Naive B cell (primary cell): ENCODE data around the gene THSD4. TPM values are rescaled to one million over a fixed set of nuclear protein-coding genes. Genes with fewer than 3 reads are reported as not detected.

Experiments
- ATAC-seq, 2 donors: fragments of 150-1000 bp; cut with Tn5 transposase; 2 replicates each; pipeline ENCODE4 v1.10.0; 2021; ENCODE audit warnings: low read depth in 2 of 2, mild to moderate bottlenecking in 2 of 2, moderate library complexity in 2 of 2
- DNase-seq: peaks from one replicate; pipeline ENCODE4 v3.0.0; 2022
- H3K27ac Mint-ChIP-seq, 6 donors: one replicate each; pipeline ENCODE4 v1.8.0; 2020 to 2022; ENCODE audit warnings: mild to moderate bottlenecking in 6 of 6, mixed read lengths in 6 of 6, moderate library complexity in 5 of 6, inconsistent platforms in 2 of 6
- H3K27me3 Mint-ChIP-seq, 3 donors: one replicate each; pipeline ENCODE4 v1.8.0; 2021 to 2022; ENCODE audit warnings: mixed read lengths in 3 of 3, mild to moderate bottlenecking in 1 of 3
- H3K36me3 Mint-ChIP-seq, 2 donors: one replicate each; pipeline ENCODE4 v1.8.0; 2020 to 2022; ENCODE audit warnings: mixed read lengths in 2 of 2, inconsistent platforms in 1 of 2, mild to moderate bottlenecking in 1 of 2
- H3K4me1 Mint-ChIP-seq, 3 donors: one replicate each; pipeline ENCODE4 v1.8.0; 2020 to 2022; ENCODE audit warnings: mixed read lengths in 3 of 3, inconsistent platforms in 1 of 3, mild to moderate bottlenecking in 1 of 3, moderate library complexity in 1 of 3
- H3K4me3 Mint-ChIP-seq, 8 donors: one replicate each; pipeline ENCODE4 v1.8.0; 2020 to 2022; ENCODE audit warnings: mild to moderate bottlenecking in 8 of 8, mixed read lengths in 8 of 8, moderate library complexity in 8 of 8, inconsistent platforms in 2 of 8
- H3K9me3 Mint-ChIP-seq, 7 donors: one replicate each; pipeline ENCODE4 v1.8.0; 2020 to 2022; ENCODE audit warnings: mixed read lengths in 7 of 7, mild to moderate bottlenecking in 5 of 7, inconsistent platforms in 2 of 7, moderate library complexity in 1 of 7
- polyA plus RNA-seq, 6 donors: library from polyadenylated mRNA; unstranded; fragments of 300-500 nt; fragmentation: Illumina TruSeq; gene quantifications; one replicate each; pipeline ENCODE4 v1.2.3, GENCODE V29; 2021; ENCODE audit warnings: low read depth in 6 of 6

The THSD4 gene
- polyA plus RNA-seq, 6 donors from 2014 or later: not detected

- H3K9me3 Mint-ChIP-seq: peaks cover 0 to 12% (median 5%) of the 10 kb centered on the region in 7 donors
- peaks cover 8 to 27% (median 9%) of the 10 kb centered on the region in 3 donors for H3K27me3 Mint-ChIP-seq
- H3K27ac Mint-ChIP-seq: no peak overlapping the region
- ATAC-seq (no peak), DNase-seq (no peak)
- H3K36me3 Mint-ChIP-seq: no peaks in the 10 kb centered on the region
- no peak overlapping the region for H3K4me3 Mint-ChIP-seq
- no peaks in the 10 kb centered on the region for H3K4me1 Mint-ChIP-seq
Observed at GRCh38 chr15:71545223-71545760, 430.0 kb downstream of the THSD4 start.

DNA sequence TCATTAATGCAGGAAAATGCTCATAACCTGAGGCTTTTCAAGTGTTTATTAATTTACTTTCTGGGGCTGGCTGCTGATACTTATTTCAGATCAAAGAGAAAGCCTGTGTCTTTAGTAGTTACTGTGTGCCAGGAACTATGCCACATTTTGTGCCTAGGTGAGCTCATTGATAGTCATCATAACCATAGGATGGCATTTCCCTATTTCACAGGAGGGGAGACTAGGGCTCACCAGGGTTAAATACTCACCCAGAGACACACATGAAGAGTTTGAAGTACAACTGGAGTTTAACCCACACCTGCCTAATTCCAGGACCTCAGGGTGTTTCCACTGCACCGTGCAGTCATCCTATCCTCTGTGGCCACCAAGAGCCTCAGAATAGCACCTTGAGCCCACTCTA lies 430.7 kb downstream of the THSD4 start:
- H3K27ac Mint-ChIP-seq: no peak overlapping the region
- peaks cover 8 to 27% (median 9%) of the 10 kb centered on the region in 3 donors for H3K27me3 Mint-ChIP-seq
- DNase-seq: no peak
- peaks cover 0 to 12% (median 5%) of the 10 kb centered on the region in 7 donors for H3K9me3 Mint-ChIP-seq
- no peak for ATAC-seq
- H3K36me3 Mint-ChIP-seq: no peaks in the 10 kb centered on the region
- H3K4me1 Mint-ChIP-seq: no peaks in the 10 kb centered on the region
- H3K4me3 Mint-ChIP-seq: no peak overlapping the region

- Mint-ChIP-seq H3K9me3 (peaks cover 0 to 7% (median 4%) of the 10 kb centered on the region in 7 donors), H3K27me3 (peaks cover 1 to 21% (median 5%) of the 10 kb centered on the region in 3 donors), H3K27ac (no peak overlapping the region), H3K36me3 (no peaks in the 10 kb centered on the region), H3K4me3 (no peak overlapping the region), H3K4me1 (no peaks in the 10 kb centered on the region)
- ATAC-seq (no peak), DNase-seq (no peak)
Observed at GRCh38 chr15:71547011-71547410, 431.7 kb downstream of the THSD4 start.

DNA sequence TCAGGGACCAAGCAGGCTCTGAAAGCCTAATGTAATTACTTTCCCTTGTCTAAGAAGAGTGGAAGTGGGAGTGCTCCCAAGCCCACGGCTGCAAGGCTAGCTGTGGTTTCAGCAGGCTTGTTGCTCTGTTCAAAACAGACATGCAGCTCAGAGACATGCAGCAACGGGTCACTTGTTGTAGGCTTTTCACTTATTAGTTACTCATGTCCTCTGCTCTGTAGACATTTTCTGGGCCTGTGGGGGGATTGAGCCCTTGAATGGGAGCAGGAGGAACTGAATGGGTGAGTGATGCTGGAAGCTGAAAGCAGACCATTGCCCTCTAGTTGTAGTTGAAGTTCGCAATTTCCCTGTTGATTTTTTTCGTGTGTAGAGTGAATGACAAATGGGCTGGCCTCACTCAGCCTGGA lies 433.1 kb downstream of the THSD4 start:
- peaks cover 0 to 7% (median 1%) of the 10 kb centered on the region in 7 donors for H3K9me3 Mint-ChIP-seq
- DNase-seq: no peak
- no peaks in the 10 kb centered on the region for H3K36me3 Mint-ChIP-seq
- no peak for ATAC-seq
- no peak overlapping the region for H3K27ac Mint-ChIP-seq
- H3K27me3 Mint-ChIP-seq: peaks cover 0 to 11% (median 5%) of the 10 kb centered on the region in 3 donors
- no peaks in the 10 kb centered on the region for H3K4me1 Mint-ChIP-seq
- no peak overlapping the region for H3K4me3 Mint-ChIP-seq

- no peak overlapping the region for H3K4me3 Mint-ChIP-seq
- H3K27ac Mint-ChIP-seq: no peak overlapping the region
- DNase-seq: no peak
- peaks cover 0 to 7% (median 0%) of the 10 kb centered on the region in 7 donors for H3K9me3 Mint-ChIP-seq
- H3K4me1 Mint-ChIP-seq: no peaks in the 10 kb centered on the region
- peaks cover 0 to 10% (median 5%) of the 10 kb centered on the region in 3 donors for H3K27me3 Mint-ChIP-seq
- no peak for ATAC-seq
- H3K36me3 Mint-ChIP-seq: no peaks in the 10 kb centered on the region
Observed at GRCh38 chr15:71549091-71549490, 433.8 kb downstream of the THSD4 start.

- H3K27me3 Mint-ChIP-seq: peaks cover 0 to 10% (median 5%) of the 10 kb centered on the region in 3 donors
- peaks cover 0 to 6% (median 0%) of the 10 kb centered on the region in 7 donors for H3K9me3 Mint-ChIP-seq
- DNase-seq (no peak), ATAC-seq (no peak)
- H3K36me3 Mint-ChIP-seq: no peaks in the 10 kb centered on the region
- no peak overlapping the region for H3K4me3 Mint-ChIP-seq
- H3K27ac Mint-ChIP-seq: peak overlapping the region in 1 of 6 donors; percentile 53
- H3K4me1 Mint-ChIP-seq: no peaks in the 10 kb centered on the region
Observed at GRCh38 chr15:71549697-71550096, 434.4 kb downstream of the THSD4 start.

DNA sequence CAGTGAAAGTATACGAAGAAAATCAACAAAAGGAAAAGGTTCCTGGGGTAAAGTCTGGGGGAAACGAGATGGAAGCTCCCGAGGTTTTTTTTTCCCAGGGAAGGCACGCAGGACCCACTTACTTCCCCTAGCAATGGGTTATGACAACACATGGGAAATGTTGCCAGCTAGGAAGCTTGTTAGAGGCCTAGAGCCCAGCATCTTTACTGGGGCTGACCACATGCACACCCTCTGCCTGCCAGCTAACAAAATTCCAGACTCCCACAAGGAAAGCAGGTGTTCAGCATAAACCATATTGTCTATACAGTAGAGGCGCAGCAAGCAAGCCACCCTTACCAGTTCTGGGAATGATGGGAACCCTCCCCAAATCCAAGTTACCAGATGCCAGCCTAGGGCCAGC lies 436.3 kb downstream of the THSD4 start:
- Mint-ChIP-seq H3K27me3 (peaks cover 0 to 10% (median 5%) of the 10 kb centered on the region in 3 donors), H3K27ac (no peak overlapping the region), H3K4me3 (no peak overlapping the region), H3K4me1 (no peaks in the 10 kb centered on the region), H3K9me3 (peaks cover 0 to 4% (median 0%) of the 10 kb centered on the region in 7 donors), H3K36me3 (no peaks in the 10 kb centered on the region)
- DNase-seq: no peak
- ATAC-seq: no peak

DNA sequence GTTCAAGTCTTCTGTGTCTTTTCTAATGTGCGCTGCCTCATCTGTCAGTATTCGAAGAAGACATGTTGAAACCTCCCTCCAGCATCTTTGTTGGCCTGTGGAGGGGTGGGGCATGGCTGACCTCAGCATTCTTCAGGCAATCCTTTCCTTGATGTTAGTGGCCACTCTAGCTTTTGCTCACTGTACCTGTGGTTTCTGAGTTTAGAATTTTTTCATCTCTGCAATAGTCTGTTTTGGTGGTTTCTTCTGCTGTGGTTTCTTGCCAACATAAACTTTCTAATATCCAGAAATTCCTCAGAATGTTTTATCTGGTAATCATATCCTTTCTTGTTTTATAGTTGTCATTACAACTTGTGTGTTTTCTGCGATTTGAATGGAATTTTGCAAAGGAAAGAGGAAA lies 443.8 kb downstream of the THSD4 start:
- Mint-ChIP-seq H3K4me1 (no peaks in the 10 kb centered on the region), H3K27me3 (peaks cover 7 to 17% (median 9%) of the 10 kb centered on the region in 3 donors), H3K36me3 (no peaks in the 10 kb centered on the region), H3K4me3 (no peak overlapping the region), H3K27ac (no peak overlapping the region), H3K9me3 (peaks cover 0 to 16% (median 6%) of the 10 kb centered on the region in 7 donors)
- DNase-seq (no peak), ATAC-seq (no peak)

DNA sequence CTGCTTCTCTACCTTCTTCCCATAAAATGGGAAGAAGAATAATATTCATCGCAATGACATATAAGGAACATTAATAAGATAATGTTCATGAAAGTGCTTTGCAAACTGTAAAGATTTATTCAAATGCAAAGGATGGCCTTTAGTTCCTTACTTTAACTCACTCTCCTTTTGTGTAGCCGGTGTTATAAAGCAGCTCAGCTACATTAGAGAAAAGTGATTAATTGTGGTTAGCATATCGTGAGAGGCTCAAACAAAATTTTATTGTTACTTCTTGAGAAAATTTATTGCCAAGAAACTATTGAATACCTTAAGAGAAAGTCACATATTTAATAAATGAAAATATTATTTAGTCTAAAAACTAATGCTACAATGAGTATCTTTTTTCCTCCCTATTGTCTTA lies 444.3 kb downstream of the THSD4 start:
- Mint-ChIP-seq H3K27me3 (peaks cover 7 to 19% (median 9%) of the 10 kb centered on the region in 3 donors), H3K36me3 (no peaks in the 10 kb centered on the region), H3K4me3 (no peak overlapping the region), H3K27ac (peak overlapping the region in 1 of 6 donors; percentile 11), H3K4me1 (no peaks in the 10 kb centered on the region), H3K9me3 (peaks cover 0 to 16% (median 6%) of the 10 kb centered on the region in 7 donors)
- ATAC-seq (no peak), DNase-seq (no peak)

GRCh38 chr15:71562251-71562650 lies 447.0 kb downstream of the THSD4 start:
- Mint-ChIP-seq H3K27me3 (peaks cover 11 to 19% (median 15%) of the 10 kb centered on the region in 3 donors), H3K27ac (peak overlapping the region in 1 of 6 donors; percentile 6), H3K4me1 (no peaks in the 10 kb centered on the region), H3K36me3 (no peaks in the 10 kb centered on the region), H3K9me3 (peaks cover 0 to 16% (median 6%) of the 10 kb centered on the region in 7 donors), H3K4me3 (no peak overlapping the region)
- ATAC-seq: no peak
- DNase-seq: no peak

GRCh38 chr15:71564217-71564616 lies 448.9 kb downstream of the THSD4 start:
- no peak for DNase-seq
- Mint-ChIP-seq H3K4me3 (no peak overlapping the region), H3K4me1 (no peaks in the 10 kb centered on the region), H3K27me3 (peaks cover 19 to 32% (median 21%) of the 10 kb centered on the region in 3 donors), H3K36me3 (no peaks in the 10 kb centered on the region), H3K9me3 (peaks cover 0 to 9% (median 4%) of the 10 kb centered on the region in 7 donors), H3K27ac (no peak overlapping the region)
- ATAC-seq: no peak

DNA sequence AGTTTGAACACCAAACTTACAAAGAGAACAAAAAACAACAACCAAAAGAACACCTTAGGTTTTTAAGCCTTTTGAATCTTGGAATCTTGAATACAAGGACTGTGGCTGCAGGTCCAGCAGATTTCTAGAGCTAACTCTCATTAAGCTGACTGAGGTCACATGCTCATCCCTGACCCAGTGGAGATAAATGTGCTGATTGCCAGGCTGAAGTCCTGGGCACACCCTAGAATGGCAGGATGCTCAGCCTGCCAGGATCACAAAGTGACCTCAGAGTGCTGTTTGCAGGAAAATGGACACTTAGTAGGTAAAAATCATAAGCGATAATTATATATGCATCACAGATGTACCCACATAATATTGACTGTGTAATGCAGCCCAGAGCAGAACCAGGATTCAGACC lies 449.7 kb downstream of the THSD4 start:
- Mint-ChIP-seq H3K27me3 (peaks cover 19 to 29% (median 21%) of the 10 kb centered on the region in 3 donors), H3K4me3 (no peak overlapping the region), H3K27ac (no peak overlapping the region), H3K9me3 (peaks cover 0 to 14% (median 4%) of the 10 kb centered on the region in 7 donors), H3K4me1 (no peaks in the 10 kb centered on the region), H3K36me3 (no peaks in the 10 kb centered on the region)
- ATAC-seq (no peak), DNase-seq (no peak)

DNA sequence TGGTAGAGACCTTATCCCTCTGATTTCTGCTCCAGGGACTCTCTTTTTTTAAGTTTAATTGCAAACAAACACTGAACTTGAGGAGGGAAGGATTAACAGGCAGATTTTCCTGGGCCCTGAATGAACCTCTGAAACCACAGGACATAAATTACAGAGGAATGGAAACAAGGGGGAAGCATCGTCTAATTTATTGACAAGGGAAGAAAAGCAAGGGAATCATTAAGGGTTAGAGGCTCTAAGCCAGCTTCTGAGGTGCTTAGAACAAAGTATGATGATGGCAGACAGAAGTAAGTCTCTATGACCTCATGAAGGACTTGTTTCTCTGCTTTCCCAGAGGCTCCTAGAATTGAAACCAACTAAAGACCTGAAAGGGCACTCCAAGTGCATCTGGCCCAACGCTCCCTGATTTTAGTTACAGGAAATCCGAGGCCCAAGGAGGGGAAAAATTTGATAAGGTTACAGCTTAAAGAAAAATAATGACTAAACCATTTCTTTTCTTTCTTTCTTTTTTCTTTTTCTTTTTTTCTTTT lies 450.4 kb downstream of the THSD4 start:
- Mint-ChIP-seq H3K4me1 (no peaks in the 10 kb centered on the region), H3K9me3 (peaks cover 0 to 14% (median 4%) of the 10 kb centered on the region in 7 donors), H3K27me3 (peaks cover 19 to 29% (median 21%) of the 10 kb centered on the region in 3 donors), H3K4me3 (no peak overlapping the region), H3K36me3 (no peaks in the 10 kb centered on the region), H3K27ac (no peak overlapping the region)
- no peak for ATAC-seq
- DNase-seq: no peak

DNA sequence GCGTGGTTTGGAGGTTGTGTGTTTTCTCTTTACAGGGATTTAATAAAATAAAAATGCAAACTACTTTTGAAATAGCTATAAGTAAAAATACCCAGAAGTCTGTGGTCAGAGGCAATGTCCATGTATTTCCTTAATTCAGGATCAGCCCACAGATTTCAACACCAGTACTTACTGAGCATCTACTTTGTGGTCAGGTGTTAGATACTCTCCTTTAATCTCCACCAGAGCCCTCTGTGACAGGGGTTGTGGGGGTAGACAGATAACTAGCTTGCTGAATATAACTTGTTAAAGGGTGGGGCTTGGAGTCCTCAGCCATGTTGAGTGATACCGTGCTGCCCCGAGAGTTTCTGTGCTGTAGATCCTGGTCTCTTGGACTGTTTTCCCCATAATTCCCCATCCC lies 451.0 kb downstream of the THSD4 start:
- Mint-ChIP-seq H3K4me3 (peak overlapping the region in 1 of 8 donors; percentile 51), H3K27me3 (peaks cover 15 to 27% (median 18%) of the 10 kb centered on the region in 3 donors)

More for the DNA sequence above, 451.0 kb downstream of the THSD4 start:
- H3K9me3 Mint-ChIP-seq: peaks cover 0 to 14% (median 4%) of the 10 kb centered on the region in 7 donors
- H3K36me3 Mint-ChIP-seq: no peaks in the 10 kb centered on the region
- H3K4me1 Mint-ChIP-seq: no peaks in the 10 kb centered on the region
- no peak overlapping the region for H3K27ac Mint-ChIP-seq
- ATAC-seq (no peak), DNase-seq (no peak)
